GM21786 (cell line): Measurements from ENCODE around the gene SPSB1.

ENCODE experiments used
- ATAC-seq: cut with Tn5 transposase; IDR thresholded peaks from one replicate; pipeline ENCODE4 v1.9.1; 2021; ENCODE audit not compliant: unreplicated experiment

The SPSB1 gene

GRCh38 chr1:9292361-9293240 is at the start of gene SPSB1:
TSS of gene SPSB1 (plus strand) at chr1:9292894. CDS start at chr1:9355892, 62,998 bp downstream.
- no peak for ATAC-seq

- ATAC-seq = no peak
Measured at GRCh38 chr1:9243066-9243739, 49.5 kb upstream of the SPSB1 start.

GRCh38 chr1:9244501-9245229 is 48.0 kb upstream of the SPSB1 start:
- ATAC-seq = no peak

- no peak for ATAC-seq
Measured at GRCh38 chr1:9245230-9245619, 47.5 kb upstream of the SPSB1 start.

- no peak for ATAC-seq
Measured at GRCh38 chr1:9245661-9246060, 47.0 kb upstream of the SPSB1 start.

GRCh38 chr1:9246215-9246614 is 46.5 kb upstream of the SPSB1 start:
- ATAC-seq = no peak

- ATAC-seq = no peak
Measured at GRCh38 chr1:9246841-9247785, 45.6 kb upstream of the SPSB1 start.

GRCh38 chr1:9247894-9248293 is 44.8 kb upstream of the SPSB1 start:
- no peak for ATAC-seq

- ATAC-seq = no peak
Measured at GRCh38 chr1:9248341-9249262, 44.1 kb upstream of the SPSB1 start.

- no peak for ATAC-seq
Measured at GRCh38 chr1:9249263-9249533, 43.5 kb upstream of the SPSB1 start.

- no peak for ATAC-seq
Measured at GRCh38 chr1:9249534-9250410, 42.9 kb upstream of the SPSB1 start.

GRCh38 chr1:9250411-9251381 is 42.0 kb upstream of the SPSB1 start:
- no peak for ATAC-seq

- no peak for ATAC-seq
Measured at GRCh38 chr1:9251501-9251900, 41.2 kb upstream of the SPSB1 start.

GRCh38 chr1:9253004-9253403 is 39.7 kb upstream of the SPSB1 start:
- ATAC-seq = no peak

GRCh38 chr1:9253453-9254105 is 39.1 kb upstream of the SPSB1 start:
- ATAC-seq = no peak

GRCh38 chr1:9256332-9256731 is 36.4 kb upstream of the SPSB1 start:
- ATAC-seq = no peak

GRCh38 chr1:9257851-9258250 is 34.8 kb upstream of the SPSB1 start:
- no peak for ATAC-seq
